K562 treated with DMSO at 1 percent for 48 hours (cell line): ENCODE measurements around the gene ATP13A3. TPM values are rescaled to one million over a fixed set of nuclear protein-coding genes. Genes with fewer than 3 reads are reported as not detected.

Source experiments
- total RNA-seq: library from RNA; unstranded; fragments of 300-600 nt; gene quantifications from 2 replicates; pipeline ENCODE4 v1.2.3, GENCODE V29; 2022; ENCODE audit warnings: low replicate concordance; ENCODE audit errors: extremely low read depth

Gene ATP13A3
- not detected in 2 replicates for total RNA-seq

GRCh38 chr3:194486540-194487288 is at the start of gene ATP13A3:
ATP13A3 (minus strand) TSS chr3:194487002; CDS start chr3:194462190, 24,812 bp downstream.

DNA sequence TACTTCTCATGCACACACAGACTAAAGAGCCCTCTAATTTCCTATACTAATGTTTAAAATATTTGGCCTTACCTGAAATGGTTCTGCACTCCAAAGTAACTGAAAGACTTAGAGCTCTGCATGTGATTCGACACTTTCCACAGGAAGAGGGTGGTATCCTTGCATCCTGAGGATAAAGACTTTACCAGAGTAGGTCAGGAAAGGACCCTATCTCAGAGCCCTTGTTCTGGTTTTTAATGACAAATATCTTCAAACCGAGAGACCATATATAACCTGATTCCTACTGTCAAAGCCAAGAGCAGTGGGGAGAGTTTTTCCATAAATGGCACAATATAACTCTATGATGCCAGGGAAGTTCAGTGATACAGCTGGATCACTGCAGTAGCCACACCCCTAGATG is 87.6 kb downstream of the ATP13A3 start, which contains the start of gene GP5:
Gene GP5, minus strand, starts transcription at position 101 of the 400 bp plus-strand sequence. CDS start 984 bp downstream, outside the sequence.

DNA sequence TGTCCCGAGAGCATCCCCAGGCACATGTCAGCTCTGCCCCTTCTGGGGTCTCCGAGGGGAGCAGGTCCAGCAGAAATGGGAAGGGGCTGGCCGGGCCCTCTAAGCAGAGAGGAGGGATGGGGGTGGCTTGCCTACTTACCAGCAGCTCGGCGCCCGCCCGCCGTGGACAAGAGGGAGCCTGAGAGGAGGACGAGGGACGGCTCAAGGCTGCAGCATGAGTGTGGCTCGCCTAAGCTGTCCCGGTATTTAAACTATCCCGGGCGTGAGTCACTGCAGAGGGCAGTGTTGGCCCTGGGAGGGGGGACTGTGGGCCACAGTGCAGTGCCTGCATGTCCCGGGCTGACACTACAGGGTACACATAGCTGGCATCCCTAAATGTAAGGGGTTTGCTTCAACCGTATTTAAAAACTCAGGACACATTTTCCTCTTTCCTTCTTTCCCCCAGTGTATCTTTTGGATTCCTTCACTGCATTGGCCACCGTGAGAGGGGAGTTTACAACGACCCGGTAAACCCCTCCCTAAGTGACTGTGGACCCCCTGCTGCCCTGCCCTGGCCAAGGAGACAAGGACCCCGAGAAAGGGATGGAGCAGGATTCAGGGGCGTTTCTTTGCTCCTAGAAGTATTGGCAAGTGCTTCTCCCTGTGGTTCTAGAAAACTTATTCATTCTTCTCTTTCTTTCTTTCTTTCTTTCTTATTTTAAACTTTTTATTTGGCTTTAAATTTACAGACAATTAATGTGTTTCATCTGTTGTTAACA is 117.1 kb downstream of the ATP13A3 start, which contains the start of gene LRRC15:
Gene LRRC15, minus strand, starts transcription at position 222 of the 758 bp plus-strand sequence. CDS start 8,700 bp downstream, outside the sequence.

Other genes with a start within 250 kb of the ATP13A3 start
- gene CPN2, start 135.7 kb downstream of the ATP13A3 start, total RNA-seq: not detected in 2 replicates
- gene LRRC15, start 117.3 kb downstream of the ATP13A3 start, total RNA-seq: not detected in 2 replicates
- gene GP5, start 87.7 kb downstream of the ATP13A3 start, total RNA-seq: not detected in 2 replicates
- not detected in 2 replicates for gene TMEM44, start 146.4 kb upstream of the ATP13A3 start, total RNA-seq
- not detected in 2 replicates for gene LSG1, start 185.2 kb upstream of the ATP13A3 start, total RNA-seq
- gene FAM43A, start 198.9 kb upstream of the ATP13A3 start, total RNA-seq: not detected in 2 replicates